Measurements from ENCODE around the gene RAB19.
"Not testable (repeated sequence)": the region's sequence is repeated elsewhere in the genome, so short reads cannot be mapped to it uniquely, and the experiment has no call there.

The RAB19 gene

GRCh38 chr7:140453785-140454656 lies 50.2 kb downstream of the RAB19 start:
- DNase-seq (ENCODE audit: low read depth in 2 of 2) = not testable (repeated sequence)

DNA sequence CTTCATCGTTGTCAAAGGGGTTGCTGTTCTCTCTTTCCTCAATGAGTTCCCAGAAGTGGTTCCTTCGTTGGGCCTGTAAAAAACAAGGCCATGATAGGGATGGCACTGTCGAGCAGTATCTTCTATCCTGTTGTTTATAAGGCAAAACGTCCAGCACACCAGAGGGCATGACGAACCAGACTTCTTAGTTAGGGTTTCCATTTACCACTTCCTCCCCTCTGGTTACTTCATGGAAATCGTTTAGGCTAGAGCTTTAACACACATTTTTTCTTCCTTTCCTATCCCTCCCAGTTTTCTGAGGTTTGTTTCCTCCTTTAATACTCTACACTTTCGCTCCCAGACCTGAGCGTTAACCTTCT lies 50.8 kb downstream of the RAB19 start:
- no peak for DNase-seq (ENCODE audit: low read depth in 2 of 2)

GRCh38 chr7:140455743-140456142 lies 51.9 kb downstream of the RAB19 start:
- DNase-seq (ENCODE audit: low read depth in 2 of 2) = no peak

DNA sequence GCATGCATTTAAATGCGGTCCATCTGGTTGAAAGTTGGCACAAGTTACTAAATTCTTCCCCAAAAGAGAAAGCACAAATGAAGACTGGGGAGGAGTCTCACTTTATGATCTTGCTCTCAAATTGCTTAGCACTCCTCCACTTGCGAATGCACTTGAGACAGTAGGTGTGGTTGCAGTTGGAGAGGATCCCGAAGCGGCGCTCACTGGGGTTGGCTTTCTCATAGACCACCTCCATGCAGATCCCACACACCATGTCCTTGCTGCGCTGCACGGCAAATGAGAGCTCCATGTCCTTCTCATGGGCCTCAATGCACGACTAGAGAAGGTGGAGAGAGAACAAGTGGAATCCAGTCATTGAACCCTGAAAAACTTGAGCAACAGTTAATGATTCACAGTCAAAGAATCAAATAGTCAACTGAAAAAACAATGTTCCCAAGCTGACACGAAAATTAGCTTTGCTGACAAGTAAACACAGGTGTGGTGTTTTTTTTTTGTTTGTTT lies 52.7 kb downstream of the RAB19 start:
- DNase-seq (ENCODE audit: low read depth in 2 of 2) = no peak

GRCh38 chr7:140458201-140458600 lies 54.3 kb downstream of the RAB19 start:
- no peak for DNase-seq (ENCODE audit: low read depth in 2 of 2)

- no peak for DNase-seq (ENCODE audit: low read depth in 2 of 2)
Measured at GRCh38 chr7:140458916-140459315, 55.1 kb downstream of the RAB19 start.

- no peak for DNase-seq (ENCODE audit: low read depth in 2 of 2)
Measured at GRCh38 chr7:140463111-140463510, 59.3 kb downstream of the RAB19 start.

DNA sequence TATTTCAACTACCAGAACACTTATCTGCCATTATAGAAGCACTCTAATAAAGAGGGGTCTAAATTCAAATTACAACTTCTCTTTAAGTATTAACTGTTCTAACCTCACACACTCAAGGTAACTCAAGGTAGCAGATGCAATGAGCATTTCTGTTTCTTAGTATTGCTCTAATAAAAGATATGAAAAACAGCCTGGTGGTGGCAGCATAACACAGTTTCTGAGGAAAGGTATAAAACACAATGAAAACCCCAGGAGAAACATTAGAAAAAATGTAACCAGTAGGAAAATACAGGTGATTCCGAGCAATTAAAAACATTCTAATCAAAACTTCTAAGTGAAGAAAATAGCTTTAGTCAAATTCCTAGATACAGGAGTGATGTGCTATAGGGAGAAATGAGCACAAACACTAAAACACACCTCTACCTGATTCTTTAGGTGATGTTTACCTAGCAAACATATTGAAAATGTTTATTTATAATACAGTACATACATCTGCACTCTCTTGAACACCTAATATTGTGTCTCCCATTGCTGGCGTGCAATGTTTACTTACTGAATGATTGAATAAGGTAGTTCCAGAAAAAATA lies 72.0 kb downstream of the RAB19 start:
- DNase-seq (ENCODE audit: low read depth in 2 of 2) = peak; percentile 5 to 19

DNA sequence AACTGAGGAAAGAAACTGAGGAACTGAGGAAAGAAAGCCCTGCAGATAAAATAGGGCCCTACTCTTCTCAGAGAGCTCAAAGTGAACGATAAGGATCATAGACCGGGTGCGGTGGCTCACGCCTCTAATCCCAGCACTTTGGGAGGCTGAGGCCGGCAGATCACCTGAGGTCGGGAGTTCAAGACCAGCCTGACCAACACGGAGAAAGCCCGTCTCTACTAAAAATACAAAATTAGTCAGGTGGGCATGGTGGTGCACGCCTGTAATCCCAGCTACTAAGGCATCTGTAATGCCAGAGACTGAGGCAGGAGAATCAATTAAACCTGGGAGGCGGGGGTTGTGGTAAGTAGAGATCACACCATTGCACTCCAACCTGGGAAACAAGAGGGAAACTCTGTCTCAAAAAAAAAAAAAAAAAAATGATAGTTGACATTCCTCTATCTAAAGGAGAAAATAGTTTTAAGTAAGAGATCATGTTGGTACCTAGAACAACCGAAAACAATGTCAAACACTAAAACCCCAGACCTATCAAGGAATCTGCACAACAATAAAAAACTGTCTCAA lies 72.9 kb downstream of the RAB19 start:
- DNase-seq (ENCODE audit: low read depth in 2 of 2) = no peak

Data from activated CD8-positive, alpha-beta memory T cell treated with anti-CD3 and anti-CD28 coated beads for 4 hours (primary cell).